Activated CD8-positive, alpha-beta T cell treated with anti-CD3 and anti-CD28 coated beads for 36 hours (primary cell): Measurements from ENCODE around the gene HEATR5A. TPM values are rescaled to one million over a fixed set of nuclear protein-coding genes. Genes with fewer than 3 reads are reported as not detected.
A peak's percentile ranks its signal among the peaks of the same experiment; 100 is the strongest.

Experiments
- ATAC-seq: fragments of 200-7000 bp; cut with Tn5 transposase; one replicate; pipeline ENCODE4 v1.10.0; 2021; ENCODE audit warnings: mild to moderate bottlenecking, moderate library complexity
- CTCF ChIA-PET: fragments of 350-600 bp; sonication (Branson Sonifier 250); formaldehyde crosslinking; loops from one replicate; lab custom pipeline; 2021; ENCODE audit warnings: antibody characterized with exemption; lab: Charles Lee
- POLR2A ChIA-PET: fragments of 350-600 bp; sonication (Branson Sonifier 250); formaldehyde crosslinking; loops from one replicate; lab custom pipeline; 2021; ENCODE audit warnings: antibody characterized with exemption; lab: Charles Lee
- DNase-seq: peaks from one replicate; pipeline ENCODE4 v3.0.0-alpha.2; 2020
- H3K27ac Mint-ChIP-seq: one replicate; pipeline ENCODE4 v1.8.0; 2021; ENCODE audit warnings: mild to moderate bottlenecking, mixed read lengths
- H3K27me3 Mint-ChIP-seq: one replicate; pipeline ENCODE4 v1.8.0; 2021; ENCODE audit warnings: mixed read lengths
- H3K36me3 Mint-ChIP-seq: one replicate; pipeline ENCODE4 v1.8.0; 2021; ENCODE audit warnings: low read depth, mixed read lengths
- H3K4me1 Mint-ChIP-seq: one replicate; pipeline ENCODE4 v1.8.0; 2021; ENCODE audit warnings: low read depth, mixed read lengths
- H3K4me3 Mint-ChIP-seq: one replicate; pipeline ENCODE4 v1.8.0; 2021; ENCODE audit warnings: mild to moderate bottlenecking, moderate library complexity, mixed read lengths
- H3K9me3 Mint-ChIP-seq: one replicate; pipeline ENCODE4 v1.8.0; 2021; ENCODE audit warnings: mixed read lengths
- CTCF ChIP-seq: fragments of 200-600 bp; IDR thresholded peaks from one replicate; pipeline ENCODE4 v1.8.0; 2022; ENCODE audit warnings: antibody characterized with exemption, mild to moderate bottlenecking
- intact Hi-C: fragments of 100-400 bp; cut with micrococcal nuclease; formaldehyde crosslinking; loops from one replicate; pipeline ENCODE4 v1.10.0; 2022
- total RNA-seq, 2 experiments: library from RNA; stranded (reverse); gene quantifications; one replicate each; pipeline ENCODE4 v1.2.3, GENCODE V29; 2021

HEATR5A gene
- total RNA-seq, 2 experiments from 2014 or later: 12.7 to 15.7 TPM

- ATAC-seq (no peak), DNase-seq (no peak)
- Mint-ChIP-seq H3K4me3 (no peak overlapping the region), H3K9me3 (no peaks in the 10 kb centered on the region), H3K4me1 (peaks cover 26% of the 10 kb centered on the region), H3K36me3 (no peaks in the 10 kb centered on the region), H3K27ac (no peak overlapping the region), H3K27me3 (no peaks in the 10 kb centered on the region)
- CTCF ChIA-PET: interaction anchor here (1.1 to 2.6 kb wide), 5 partner anchors 12 to 35 kb away, joined by 3 to 19 read pairs (median 5); no protein-coding TSS in a partner anchor
- TF ChIP-seq CTCF: no peak
- intact Hi-C loops: no loop called here
- POLR2A ChIA-PET: no interaction called here
Measured at GRCh38 chr14:31418440-31418839, 1.9 kb downstream of the HEATR5A start.

- ChIA-PET POLR2A (no interaction called here), CTCF (interaction anchor here (1.0 to 1.3 kb wide), 2 partner anchors 10 to 36 kb away, joined by 3 to 6 read pairs; no protein-coding TSS in a partner anchor)
- H3K4me3 Mint-ChIP-seq: no peak overlapping the region
- DNase-seq (no peak), ATAC-seq (no peak)
- no peaks in the 10 kb centered on the region for H3K9me3 Mint-ChIP-seq
- H3K36me3 Mint-ChIP-seq: no peaks in the 10 kb centered on the region
- H3K27ac Mint-ChIP-seq: no peak overlapping the region
- intact Hi-C loops: no loop called here
- no peaks in the 10 kb centered on the region for H3K27me3 Mint-ChIP-seq
- peaks cover 19% of the 10 kb centered on the region for H3K4me1 Mint-ChIP-seq
- no peak for TF ChIP-seq CTCF
Measured at GRCh38 chr14:31414190-31414833, 6.0 kb downstream of the HEATR5A start.

DNA sequence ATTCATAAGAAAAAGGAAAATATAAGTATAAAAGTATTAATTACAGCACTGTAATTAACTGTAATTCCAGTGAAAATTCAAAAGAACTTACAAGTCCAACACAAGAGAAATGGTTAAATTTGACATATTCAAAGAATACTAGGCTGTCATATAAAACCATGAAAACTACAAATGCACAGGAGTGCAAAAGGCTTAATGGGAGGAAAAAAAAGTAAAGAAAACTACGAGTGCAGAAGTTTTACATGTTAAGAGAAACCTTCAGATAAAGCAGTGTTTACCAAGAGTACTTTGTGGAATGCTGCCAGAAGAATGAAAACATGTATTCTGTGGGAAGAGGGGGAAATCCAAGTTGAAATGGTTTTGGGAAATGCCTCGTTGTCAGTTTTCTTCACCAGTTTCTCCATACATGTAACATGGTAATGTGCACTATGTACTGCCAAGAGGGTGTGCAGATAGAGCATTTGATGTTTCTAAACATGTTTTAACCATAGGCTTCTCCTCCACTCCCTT is 9.1 kb downstream of the HEATR5A start:
- Mint-ChIP-seq H3K4me3 (no peak overlapping the region), H3K4me1 (peaks cover 13% of the 10 kb centered on the region), H3K9me3 (no peaks in the 10 kb centered on the region), H3K27me3 (no peaks in the 10 kb centered on the region), H3K27ac (no peak overlapping the region), H3K36me3 (peaks cover 2% of the 10 kb centered on the region)
- TF ChIP-seq CTCF: no peak
- POLR2A ChIA-PET: no interaction called here
- ATAC-seq: no peak
- CTCF ChIA-PET: no interaction called here
- no peak for DNase-seq
- intact Hi-C loops: no loop called here

- ATAC-seq: no peak
- Mint-ChIP-seq H3K27ac (no peak overlapping the region), H3K4me1 (peaks cover 13% of the 10 kb centered on the region), H3K27me3 (no peaks in the 10 kb centered on the region), H3K9me3 (no peaks in the 10 kb centered on the region), H3K36me3 (peaks cover 2% of the 10 kb centered on the region), H3K4me3 (no peak overlapping the region)
- DNase-seq: no peak
- intact Hi-C loops: no loop called here
- TF ChIP-seq CTCF: no peak
- ChIA-PET POLR2A (interaction anchor here (1.2 kb wide), 1 partner anchor 10 kb away, joined by 6 read pairs; the partner anchor contains the start of gene HEATR5A), CTCF (no interaction called here)
Measured at GRCh38 chr14:31410048-31410650, 10.2 kb downstream of the HEATR5A start.

- peaks cover 2% of the 10 kb centered on the region for H3K36me3 Mint-ChIP-seq
- H3K4me3 Mint-ChIP-seq: no peak overlapping the region
- H3K27ac Mint-ChIP-seq: no peak overlapping the region
- no peak for DNase-seq
- H3K4me1 Mint-ChIP-seq: peaks cover 5% of the 10 kb centered on the region
- peak; percentile 58 for ATAC-seq
- TF ChIP-seq CTCF: no peak
- POLR2A ChIA-PET: no interaction called here
- no peaks in the 10 kb centered on the region for H3K27me3 Mint-ChIP-seq
- no peaks in the 10 kb centered on the region for H3K9me3 Mint-ChIP-seq
- intact Hi-C loops: no loop called here
- CTCF ChIA-PET: no interaction called here
Measured at GRCh38 chr14:31408421-31408820, 11.9 kb downstream of the HEATR5A start.
